Endothelial cell of umbilical vein (primary cell): ENCODE measurements around the gene AUTS2. TPM values are rescaled to one million over a fixed set of nuclear protein-coding genes. Genes with fewer than 3 reads are reported as not detected.

Experiments used
- BruUV-seq: library from RNA; stranded (reverse); fragments of 400-500 nt; replicated peaks from 2 replicates; lab custom pipeline; 2021; lab: Mats Ljungman, UMichigan
- CTCF ChIA-PET: fragments of 300-600, 350-600 bp; sonication (Branson Sonifier 250); formaldehyde crosslinking; loops from one replicate; lab custom pipeline; 2021; ENCODE audit warnings: antibody characterized with exemption, inconsistent platforms; lab: Charles Lee
- POLR2A ChIA-PET: fragments of 300-600, 350-600 bp; sonication (Branson Sonifier 250); formaldehyde crosslinking; loops from one replicate; lab custom pipeline; 2021; ENCODE audit warnings: antibody characterized with exemption, inconsistent platforms; lab: Charles Lee
- DNase-seq: peaks from one replicate; pipeline ENCODE4 v3.0.0-alpha.2; 2011; ENCODE audit warnings: low read depth, low spot score
- FAIRE-seq: peaks from 2 replicates; lab custom pipeline; 2011; peaks lifted over from hg19 to GRCh38; lab: Jason Lieb, UNC
- H2AFZ ChIP-seq: 2 replicates; pipeline ENCODE4 v1.6.0; 2012; ENCODE audit warnings: low read depth, low read length, control low read depth, inconsistent platforms
- H3K27ac ChIP-seq: 2 replicates; pipeline ENCODE4 v1.5.1; 2011; ENCODE audit warnings: low read depth, mild to moderate bottlenecking, control low read depth, low read length, moderate library complexity; ENCODE audit not compliant: insufficient read depth
- H3K27me3 ChIP-seq, 2 experiments: 2 replicates each; pipeline versions ENCODE4 v1.6.0 to v1.6.1; 2011; ENCODE audit warnings: low read length in 2 of 2, mixed read lengths in 1 of 2; ENCODE audit not compliant: control insufficient read depth in 2 of 2, insufficient read depth in 2 of 2
- H3K36me3 ChIP-seq, 2 experiments: 2 replicates in 1 of 2; 3 replicates in 1 of 2; pipeline ENCODE4 v1.5.1; 2011; ENCODE audit warnings: low read length in 2 of 2, mild to moderate bottlenecking in 1 of 2, moderate library complexity in 1 of 2; ENCODE audit not compliant: control insufficient read depth in 2 of 2, insufficient read depth in 2 of 2; ENCODE audit errors: extremely low read depth in 1 of 2
- H3K4me1 ChIP-seq: 3 replicates; pipeline ENCODE4 v1.5.1; 2011; ENCODE audit warnings: mild to moderate bottlenecking, low read length; ENCODE audit not compliant: control insufficient read depth, insufficient read depth; ENCODE audit errors: extremely low read depth
- H3K4me2 ChIP-seq: 2 replicates; pipeline ENCODE4 v1.6.1; 2011; ENCODE audit warnings: low read length, control low read depth, mixed read lengths; ENCODE audit not compliant: insufficient read depth
- H3K4me3 ChIP-seq, 3 experiments: fragments of 200-600 bp in 1 of 3; sonication (generic), shearing (Covaris generic) in 1 of 3; replicated peaks in 1 of 3; 2 replicates each; pipeline ENCODE4 v1.5.1; 2011 to 2016; ENCODE audit warnings: control low read depth in 3 of 3, low read length in 3 of 3, mild to moderate bottlenecking in 2 of 3, inconsistent platforms in 1 of 3, low read depth in 1 of 3, moderate library complexity in 1 of 3; ENCODE audit not compliant: insufficient read depth in 1 of 3
- H3K79me2 ChIP-seq: 2 replicates; pipeline ENCODE4 v1.6.0; 2012; ENCODE audit warnings: low read length, inconsistent platforms; ENCODE audit not compliant: control insufficient read depth, insufficient read depth
- H3K9ac ChIP-seq: replicated peaks from 2 replicates; pipeline ENCODE3; 2011; ENCODE audit warnings: low read length, control low read depth; ENCODE audit not compliant: insufficient read depth; ENCODE audit errors: extremely low read depth
- H3K9me1 ChIP-seq: replicated peaks from 3 replicates; pipeline ENCODE4 v1.6.0; 2011; ENCODE audit warnings: mild to moderate bottlenecking, low read length; ENCODE audit not compliant: control insufficient read depth, insufficient read depth; ENCODE audit errors: extremely low read depth
- H3K9me3 ChIP-seq: replicated peaks from 2 replicates; pipeline ENCODE4 v1.5.1; 2012; ENCODE audit warnings: low read length, inconsistent platforms; ENCODE audit not compliant: control insufficient read depth, insufficient read depth
- H4K20me1 ChIP-seq: replicated peaks from 2 replicates; pipeline ENCODE3; 2011; ENCODE audit warnings: mild to moderate bottlenecking, low read length; ENCODE audit not compliant: control insufficient read depth, insufficient read depth; ENCODE audit errors: extremely low read depth
- EZH2 ChIP-seq: IDR thresholded peaks from 2 replicates; pipeline ENCODE4 v1.6.1; 2012; ENCODE audit warnings: borderline replicate concordance, low read depth, mild to moderate bottlenecking, moderate library complexity, low read length, inconsistent platforms; ENCODE audit not compliant: severe bottlenecking
- FOS ChIP-seq: IDR thresholded peaks from 2 replicates; pipeline ENCODE4 v1.6.1; 2011; ENCODE audit warnings: mild to moderate bottlenecking, low read length, moderate library complexity, borderline replicate concordance; ENCODE audit not compliant: insufficient read depth
- GATA2 ChIP-seq: IDR thresholded peaks from 2 replicates; pipeline ENCODE4 v1.7.0; 2011; ENCODE audit warnings: low read depth, mild to moderate bottlenecking, moderate library complexity, mixed read lengths, low read length; ENCODE audit not compliant: insufficient read length, insufficient read depth
- JUN ChIP-seq: IDR thresholded peaks from 2 replicates; pipeline ENCODE4 v1.6.1; 2011; ENCODE audit warnings: borderline replicate concordance, low read depth; ENCODE audit not compliant: insufficient read length, insufficient read depth
- MAX ChIP-seq: IDR thresholded peaks from 2 replicates; pipeline ENCODE4 v1.6.1; 2011; ENCODE audit not compliant: insufficient read depth, insufficient read length
- MYC ChIP-seq: IDR thresholded peaks from one replicate; pipeline ENCODE4 v1.6.1; 2011; ENCODE audit warnings: mild to moderate bottlenecking, low read depth, low read length
- POLR2A ChIP-seq: IDR thresholded peaks from 2 replicates; pipeline ENCODE4 v1.6.1; 2012; ENCODE audit warnings: low read depth, mild to moderate bottlenecking, control low read depth, low read length
- POLR2AphosphoS5 ChIP-seq: IDR thresholded peaks from 2 replicates; pipeline ENCODE4 v1.6.1; 2012; ENCODE audit warnings: low read depth, mild to moderate bottlenecking, control low read depth, low read length, moderate library complexity; ENCODE audit not compliant: insufficient read depth
- dilution Hi-C: fragments of 300-500 bp; cut with MboI; formaldehyde crosslinking; loops from one replicate; pipeline ENCODE4 v1.15.0; 2019; ENCODE audit warnings: low sequenced_read_pairs; ENCODE audit not compliant: extremely low pct_ligation_motif_present
- intact Hi-C: fragments of 100-400 bp; cut with micrococcal nuclease; formaldehyde crosslinking; loops from one replicate; pipeline ENCODE4 v1.10.0; 2022
- polyA plus RNA-seq, 4 experiments: library from polyadenylated mRNA; depleted of rRNA in 3 of 4; stranded (reverse) in 3 of 4; unstranded in 1 of 4; fragments of >200 nt; gene quantifications; 2 replicates each; pipeline versions ENCODE4 v1.2.1 to v1.2.3, GENCODE V29; 2011 to 2012; ENCODE audit warnings: missing spikeins in 1 of 4
- total RNA-seq: library from RNA; stranded (reverse); gene quantifications from 2 replicates; pipeline ENCODE4 v1.2.3, GENCODE V29; 2021
- TF ChIP-seq, protein P1 (sequence below), 2 donors: IDR thresholded peaks; 1 replicate in 1 of 2; 2 replicates in 1 of 2; pipeline ENCODE4 v1.5.1; 2011; ENCODE audit warnings: low read length in 2 of 2, mild to moderate bottlenecking in 2 of 2, moderate library complexity in 2 of 2, control low read depth in 1 of 2, inconsistent platforms in 1 of 2, low read depth in 1 of 2; ENCODE audit not compliant: insufficient read depth in 1 of 2; ENCODE audit errors: extremely low read depth in 1 of 2

AUTS2 gene
- total and polyA plus RNA-seq, 2 donors (not counting 3 experiments of a cell fraction or from before 2014, with no cell fraction given) = 0.59 to 8.0 TPM

- TF ChIP-seq MAX (no peak), MYC (no peak), JUN (no peak), POLR2AphosphoS5 (no peak), EZH2 (no peak), FOS (no peak), POLR2A (no peak), GATA2 (no peak)
- TF ChIP-seq, protein P1, sequence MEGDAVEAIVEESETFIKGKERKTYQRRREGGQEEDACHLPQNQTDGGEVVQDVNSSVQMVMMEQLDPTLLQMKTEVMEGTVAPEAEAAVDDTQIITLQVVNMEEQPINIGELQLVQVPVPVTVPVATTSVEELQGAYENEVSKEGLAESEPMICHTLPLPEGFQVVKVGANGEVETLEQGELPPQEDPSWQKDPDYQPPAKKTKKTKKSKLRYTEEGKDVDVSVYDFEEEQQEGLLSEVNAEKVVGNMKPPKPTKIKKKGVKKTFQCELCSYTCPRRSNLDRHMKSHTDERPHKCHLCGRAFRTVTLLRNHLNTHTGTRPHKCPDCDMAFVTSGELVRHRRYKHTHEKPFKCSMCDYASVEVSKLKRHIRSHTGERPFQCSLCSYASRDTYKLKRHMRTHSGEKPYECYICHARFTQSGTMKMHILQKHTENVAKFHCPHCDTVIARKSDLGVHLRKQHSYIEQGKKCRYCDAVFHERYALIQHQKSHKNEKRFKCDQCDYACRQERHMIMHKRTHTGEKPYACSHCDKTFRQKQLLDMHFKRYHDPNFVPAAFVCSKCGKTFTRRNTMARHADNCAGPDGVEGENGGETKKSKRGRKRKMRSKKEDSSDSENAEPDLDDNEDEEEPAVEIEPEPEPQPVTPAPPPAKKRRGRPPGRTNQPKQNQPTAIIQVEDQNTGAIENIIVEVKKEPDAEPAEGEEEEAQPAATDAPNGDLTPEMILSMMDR (IDR thresholded peaks at IDR 0.05; ENCODE audit: extremely low read depth in 1 of 2, insufficient read depth in 1 of 2, low read depth in 1 of 2, low read length in 2 of 2) = no peak
- no peak overlapping the region for H3K4me2 ChIP-seq
- no peak overlapping the region for H3K9ac ChIP-seq
- POLR2A ChIA-PET = no interaction called here
- intact Hi-C loops (no loop called here), dilution Hi-C loops (no loop called here)
- no peaks in the 10 kb centered on the region for H3K9me1 ChIP-seq
- CTCF ChIA-PET = no interaction called here
- no peak for FAIRE-seq
- no peaks in the 10 kb centered on the region for H3K4me1 ChIP-seq
- H3K79me2 ChIP-seq = no peaks in the 10 kb centered on the region
- H2AFZ ChIP-seq = no peak overlapping the region
- H3K36me3 ChIP-seq = no peaks in the 10 kb centered on the region
- H3K27ac ChIP-seq = no peak overlapping the region
- no peaks in the 10 kb centered on the region for H4K20me1 ChIP-seq
- no TSS peak for BruUV-seq
- H3K27me3 ChIP-seq = no peaks in the 10 kb centered on the region
- no peak overlapping the region for H3K4me3 ChIP-seq
- H3K9me3 ChIP-seq = no peaks in the 10 kb centered on the region
- no peak for DNase-seq
These were observed 21.8 kb downstream of the AUTS2 start for GRCh38 chr7:69620063-69620462.
